ENCODE results near the gene WDR17.
"Not testable (repeated sequence)": the region's sequence is repeated elsewhere in the genome, so short reads cannot be mapped to it uniquely, and the experiment has no call there.

The WDR17 gene

GRCh38 chr4:176195184-176195978 lies 129.7 kb downstream of the WDR17 start, which contains the start of gene SPATA4:
TSS of gene SPATA4 (minus strand) at chr4:176195585. CDS start at chr4:176195562, 23 bp downstream.
- DNase-seq, result peak; percentile 29

DNA sequence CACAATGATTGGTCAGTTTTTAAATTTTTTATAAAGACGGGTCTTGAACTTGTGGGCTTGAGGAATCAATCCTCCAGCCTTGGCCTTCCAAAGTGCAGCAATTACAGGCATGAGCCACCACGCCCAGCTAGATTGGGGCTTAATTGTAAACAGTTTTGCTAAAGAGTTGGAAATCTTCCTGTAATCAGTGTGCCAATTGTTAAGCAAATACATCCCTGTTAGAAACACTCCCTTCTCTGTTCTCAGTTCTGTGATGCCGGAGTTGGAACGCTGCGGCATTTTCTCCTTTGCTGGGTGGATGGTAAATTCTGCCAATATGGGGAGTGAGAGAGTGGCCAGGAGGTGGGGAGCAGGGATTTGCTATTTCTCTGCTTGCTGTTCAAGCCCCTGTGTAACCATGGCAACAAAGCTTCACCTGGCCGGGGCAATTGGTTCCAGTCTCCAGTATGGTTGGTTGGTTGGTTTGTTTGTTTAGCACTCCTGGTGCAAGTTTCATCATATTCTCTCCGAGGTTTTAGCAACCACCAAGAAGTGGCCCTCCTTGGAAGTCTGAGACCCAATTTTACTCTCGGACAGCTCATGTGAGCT lies 132.8 kb downstream of the WDR17 start:
- no peak for DNase-seq

DNA sequence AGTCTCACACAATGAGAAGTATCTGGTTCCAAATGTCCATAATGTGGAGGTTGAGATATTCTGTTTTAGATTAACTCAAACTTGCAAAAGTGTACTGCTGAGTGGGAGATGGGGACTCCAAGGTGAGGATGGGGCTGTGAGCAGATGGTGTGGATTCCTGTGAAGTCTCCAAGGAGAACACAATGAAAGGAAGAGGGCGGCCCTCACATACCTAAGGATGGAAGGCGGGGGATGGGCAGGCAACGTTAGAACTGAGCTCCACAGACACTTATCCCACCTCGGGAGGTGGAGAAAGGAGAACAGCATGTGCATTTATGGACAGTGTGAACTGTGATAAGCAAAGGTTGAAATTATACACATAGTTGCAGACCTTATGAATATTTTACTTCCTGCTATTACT lies 139.7 kb downstream of the WDR17 start:
- no peak for DNase-seq

DNA sequence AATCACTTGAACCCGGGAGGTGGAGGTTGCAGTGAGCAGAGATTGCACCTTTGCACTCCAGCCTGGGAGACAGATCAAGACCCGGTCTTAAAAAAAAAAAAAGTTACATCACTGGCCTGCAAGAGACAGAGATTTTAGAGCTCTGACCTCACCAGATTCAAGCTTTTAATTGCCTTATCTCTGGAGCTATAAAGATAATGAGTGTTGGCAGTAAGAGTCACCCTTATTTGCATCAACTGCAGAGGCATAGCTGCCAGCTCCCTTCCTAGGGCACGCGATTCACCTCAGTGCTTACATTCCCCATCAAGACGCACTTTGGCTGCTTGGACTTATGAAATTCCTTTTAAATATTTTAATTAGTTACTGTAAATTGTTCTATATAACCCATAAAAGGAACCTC lies 142.2 kb downstream of the WDR17 start:
- DNase-seq, result no peak

GRCh38 chr4:176209535-176209934 lies 143.9 kb downstream of the WDR17 start:
- DNase-seq, result no peak

DNA sequence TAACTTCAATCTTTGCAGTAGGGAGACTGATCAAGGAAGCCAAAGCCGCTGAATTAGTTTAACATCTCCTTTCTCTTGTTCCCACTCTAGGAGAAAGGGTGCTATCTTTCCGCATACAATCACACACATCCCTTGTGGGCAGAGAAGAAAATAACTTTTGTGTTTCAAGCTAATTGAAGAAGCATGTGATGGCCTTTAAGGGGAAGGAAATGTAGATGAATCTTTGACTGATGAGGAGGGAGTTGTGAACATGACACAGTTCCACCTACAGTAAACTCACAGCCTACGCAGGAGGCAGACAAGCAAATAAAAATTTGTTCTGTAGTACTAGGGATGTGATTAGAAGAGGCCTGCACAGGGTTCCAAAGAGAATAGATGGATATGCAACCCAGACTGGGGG lies 144.5 kb downstream of the WDR17 start:
- DNase-seq, result no peak

GRCh38 chr4:176210579-176211296 lies 145.1 kb downstream of the WDR17 start:
- DNase-seq, result no peak

GRCh38 chr4:176212351-176212750 lies 146.7 kb downstream of the WDR17 start:
- DNase-seq, result not testable (repeated sequence)

DNA sequence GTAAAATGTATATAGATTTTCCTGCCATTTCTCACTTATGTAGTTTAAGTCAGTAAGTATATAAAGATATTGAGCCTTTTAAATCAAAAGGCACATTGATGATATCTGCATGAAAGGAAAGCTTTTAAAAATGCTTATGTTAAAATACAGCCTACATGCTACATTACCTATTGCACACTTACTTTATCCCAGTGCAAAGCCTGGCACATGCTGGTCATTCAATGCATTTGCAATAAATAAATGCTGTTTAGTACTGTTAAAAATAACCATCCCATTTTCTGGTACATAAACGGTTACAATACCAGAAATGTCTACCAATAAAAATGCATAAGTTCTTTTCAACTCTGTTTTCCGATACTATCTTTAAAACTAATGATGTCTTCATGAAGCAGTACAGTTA lies 151.9 kb downstream of the WDR17 start:
- no peak for DNase-seq

DNA sequence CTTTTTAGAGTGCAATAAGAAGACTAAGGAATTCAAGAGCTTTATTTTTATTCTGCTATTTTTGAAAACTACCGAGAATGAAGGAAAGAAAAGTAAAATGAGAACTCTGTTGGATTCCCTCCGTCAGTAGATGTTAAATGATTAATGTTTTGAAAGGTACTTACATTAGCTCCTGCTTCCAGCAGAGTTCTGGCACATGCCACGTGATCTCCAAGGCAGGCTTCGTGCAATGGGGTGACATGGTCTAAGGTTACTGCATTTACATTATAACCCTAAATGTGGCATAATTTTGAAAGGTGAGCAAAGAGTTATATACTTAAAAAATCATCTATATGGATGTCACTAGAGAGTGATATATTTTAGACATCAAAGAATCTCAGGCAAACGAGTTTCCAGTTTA lies 156.5 kb downstream of the WDR17 start:
- DNase-seq, result no peak

DNA sequence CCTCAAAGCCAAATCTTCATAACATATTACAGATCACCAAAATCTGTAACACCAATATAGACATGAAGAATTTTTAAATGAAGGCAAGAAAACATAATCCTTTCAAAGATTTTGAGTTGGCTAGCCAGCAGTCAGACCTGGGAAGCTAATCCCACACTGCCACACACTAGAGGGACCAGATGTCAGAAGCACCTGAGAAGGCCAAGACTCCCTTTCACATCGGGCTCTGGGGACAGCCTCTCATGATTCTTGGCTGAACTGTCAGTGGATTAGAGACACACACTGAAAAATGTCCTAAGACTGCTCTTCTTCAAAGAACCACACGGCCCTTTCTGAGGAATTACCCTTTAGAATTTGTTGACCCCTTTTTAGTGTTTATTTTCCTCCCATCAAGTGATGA lies 157.9 kb downstream of the WDR17 start:
- no peak for DNase-seq

DNA sequence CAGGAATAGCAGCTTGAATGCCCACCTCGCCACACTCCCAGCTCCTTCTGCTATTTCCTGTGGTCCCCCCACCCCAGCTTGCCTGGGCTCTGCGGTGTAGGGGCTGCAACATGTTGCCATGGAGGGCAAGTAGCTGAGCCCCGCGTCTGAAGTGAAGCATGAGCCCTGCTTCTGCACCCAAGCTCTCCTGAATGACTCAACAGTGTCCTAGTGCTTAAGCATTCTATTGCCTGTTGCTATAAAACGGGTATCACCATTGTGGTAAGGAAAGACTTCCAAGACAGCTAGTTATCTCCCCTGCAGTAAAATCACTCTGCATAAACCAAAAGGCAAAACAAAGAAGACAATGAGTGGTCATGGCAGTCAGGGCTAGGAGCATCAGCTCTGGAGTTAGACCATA lies 161.1 kb downstream of the WDR17 start:
- no peak for DNase-seq

DNA sequence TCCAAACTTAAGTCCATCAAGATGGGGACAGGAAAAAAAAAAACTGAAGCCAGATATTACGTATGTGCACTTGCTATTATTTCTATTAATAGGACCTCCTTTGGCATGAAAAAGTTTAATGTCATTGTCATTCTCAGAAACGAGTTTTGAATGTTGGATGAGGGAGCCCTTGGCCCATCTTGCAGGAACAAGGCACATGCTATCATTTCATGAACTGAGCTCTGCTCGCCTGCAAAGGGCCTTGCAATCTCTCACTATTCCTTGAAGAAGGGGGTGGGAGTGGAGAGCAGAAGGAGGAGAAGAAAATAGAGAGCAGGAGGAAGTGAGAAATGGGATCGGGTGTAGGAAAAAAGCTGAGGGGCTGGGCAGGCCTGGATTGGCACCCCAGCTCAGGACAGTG lies 164.0 kb downstream of the WDR17 start:
- DNase-seq, result no peak

All from NCI-H524 treated with DMSO at 0.1 percent for 48 hours (cell line).